Vagina (tissue), 2 donors: ENCODE results near the gene ITM2B.

Experiments
- POLR2A ChIP-seq, 2 donors: fragments of 450-650 bp; IDR thresholded peaks; one replicate each; pipeline ENCODE4 v1.6.1; 2017; ENCODE audit warnings: antibody characterized with exemption in 2 of 2, mild to moderate bottlenecking in 2 of 2, moderate library complexity in 2 of 2
- POLR2AphosphoS5 ChIP-seq, 2 donors: sonication (generic); formaldehyde crosslinking; IDR thresholded peaks; one replicate each; pipeline ENCODE4 v1.9.0; 2017; ENCODE audit warnings: antibody characterized with exemption in 2 of 2, mild to moderate bottlenecking in 2 of 2, low read depth in 1 of 2; ENCODE audit not compliant: insufficient read depth in 1 of 2
- TF ChIP-seq, protein P1 (sequence below), 3 experiments: fragments of 450-650 bp in 2 of 3; fragments of 200-600 bp in 1 of 3; sonication (generic) in 1 of 3; IDR thresholded peaks; one replicate each; pipeline ENCODE4 v1.5.1; 2017 to 2019; ENCODE audit warnings: antibody characterized with exemption in 3 of 3, mild to moderate bottlenecking in 2 of 3, moderate library complexity in 2 of 3

DNA sequence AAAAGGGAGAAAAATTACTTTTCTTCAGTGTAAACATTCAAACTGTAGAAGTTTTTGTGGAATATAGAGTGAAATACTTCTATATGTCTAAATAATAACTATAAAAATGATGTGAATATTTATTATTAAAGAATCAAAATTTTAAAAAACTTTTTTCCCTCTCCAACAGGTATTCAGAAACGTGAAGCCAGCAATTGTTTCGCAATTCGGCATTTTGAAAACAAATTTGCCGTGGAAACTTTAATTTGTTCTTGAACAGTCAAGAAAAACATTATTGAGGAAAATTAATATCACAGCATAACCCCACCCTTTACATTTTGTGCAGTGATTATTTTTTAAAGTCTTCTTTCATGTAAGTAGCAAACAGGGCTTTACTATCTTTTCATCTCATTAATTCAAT lies 28.0 kb downstream of the ITM2B start:
- no peak for TF ChIP-seq POLR2A (IDR thresholded peaks at IDR 0.05)
- TF ChIP-seq, protein P1, sequence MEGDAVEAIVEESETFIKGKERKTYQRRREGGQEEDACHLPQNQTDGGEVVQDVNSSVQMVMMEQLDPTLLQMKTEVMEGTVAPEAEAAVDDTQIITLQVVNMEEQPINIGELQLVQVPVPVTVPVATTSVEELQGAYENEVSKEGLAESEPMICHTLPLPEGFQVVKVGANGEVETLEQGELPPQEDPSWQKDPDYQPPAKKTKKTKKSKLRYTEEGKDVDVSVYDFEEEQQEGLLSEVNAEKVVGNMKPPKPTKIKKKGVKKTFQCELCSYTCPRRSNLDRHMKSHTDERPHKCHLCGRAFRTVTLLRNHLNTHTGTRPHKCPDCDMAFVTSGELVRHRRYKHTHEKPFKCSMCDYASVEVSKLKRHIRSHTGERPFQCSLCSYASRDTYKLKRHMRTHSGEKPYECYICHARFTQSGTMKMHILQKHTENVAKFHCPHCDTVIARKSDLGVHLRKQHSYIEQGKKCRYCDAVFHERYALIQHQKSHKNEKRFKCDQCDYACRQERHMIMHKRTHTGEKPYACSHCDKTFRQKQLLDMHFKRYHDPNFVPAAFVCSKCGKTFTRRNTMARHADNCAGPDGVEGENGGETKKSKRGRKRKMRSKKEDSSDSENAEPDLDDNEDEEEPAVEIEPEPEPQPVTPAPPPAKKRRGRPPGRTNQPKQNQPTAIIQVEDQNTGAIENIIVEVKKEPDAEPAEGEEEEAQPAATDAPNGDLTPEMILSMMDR (IDR thresholded peaks at IDR 0.05): no peak
- no peak for TF ChIP-seq POLR2AphosphoS5 (IDR thresholded peaks at IDR 0.05; ENCODE audit: insufficient read depth in 1 of 2, low read depth in 1 of 2)
